GM18507 (cell line): Measurements from ENCODE around the gene P2RX2.

ENCODE experiments used
- DNase-seq: peaks from one replicate; pipeline ENCODE4 v3.0.0; 2011; ENCODE audit warnings: low read depth; ENCODE audit not compliant: insufficient read length; ENCODE audit errors: extremely low spot score
- FAIRE-seq: peaks from 2 replicates; lab custom pipeline; 2011; peaks lifted over from hg19 to GRCh38; lab: Jason Lieb, UNC

Gene P2RX2

DNA sequence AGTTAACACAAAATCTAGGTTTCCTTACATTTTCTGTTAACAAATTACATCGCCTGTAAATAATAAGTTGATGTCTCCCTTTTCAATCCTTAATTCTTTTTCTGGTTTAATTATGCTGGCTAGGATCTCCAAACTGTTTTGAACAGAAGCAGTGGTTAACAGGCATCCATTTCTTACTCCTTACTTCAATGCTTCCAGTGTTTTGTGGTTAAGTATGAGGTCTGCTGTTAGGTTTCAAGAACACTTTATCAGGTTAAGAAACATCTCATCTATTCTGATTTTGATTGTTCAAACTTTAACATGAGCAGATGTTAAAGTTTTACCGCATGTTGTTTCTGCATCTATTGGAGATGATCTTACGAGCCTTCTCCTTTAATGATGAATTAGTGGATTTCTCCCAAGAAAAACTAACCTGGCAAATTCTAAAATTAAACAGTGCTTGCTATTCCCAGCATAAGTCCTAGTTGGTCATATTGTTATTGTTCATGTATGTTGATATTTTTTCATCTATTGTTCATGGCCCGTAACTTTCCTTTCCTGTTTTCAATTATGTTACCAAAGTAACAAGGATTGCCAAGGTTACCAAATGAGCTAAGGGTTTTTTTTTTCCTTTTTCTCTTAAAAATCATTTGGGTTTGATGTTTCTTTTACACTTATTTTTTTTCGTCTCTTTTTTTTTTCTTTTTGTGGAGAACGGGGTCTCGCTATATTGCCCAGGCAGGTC, 35.2 kb downstream of the P2RX2 start:
- DNase-seq (no peak), FAIRE-seq (no peak)

DNA sequence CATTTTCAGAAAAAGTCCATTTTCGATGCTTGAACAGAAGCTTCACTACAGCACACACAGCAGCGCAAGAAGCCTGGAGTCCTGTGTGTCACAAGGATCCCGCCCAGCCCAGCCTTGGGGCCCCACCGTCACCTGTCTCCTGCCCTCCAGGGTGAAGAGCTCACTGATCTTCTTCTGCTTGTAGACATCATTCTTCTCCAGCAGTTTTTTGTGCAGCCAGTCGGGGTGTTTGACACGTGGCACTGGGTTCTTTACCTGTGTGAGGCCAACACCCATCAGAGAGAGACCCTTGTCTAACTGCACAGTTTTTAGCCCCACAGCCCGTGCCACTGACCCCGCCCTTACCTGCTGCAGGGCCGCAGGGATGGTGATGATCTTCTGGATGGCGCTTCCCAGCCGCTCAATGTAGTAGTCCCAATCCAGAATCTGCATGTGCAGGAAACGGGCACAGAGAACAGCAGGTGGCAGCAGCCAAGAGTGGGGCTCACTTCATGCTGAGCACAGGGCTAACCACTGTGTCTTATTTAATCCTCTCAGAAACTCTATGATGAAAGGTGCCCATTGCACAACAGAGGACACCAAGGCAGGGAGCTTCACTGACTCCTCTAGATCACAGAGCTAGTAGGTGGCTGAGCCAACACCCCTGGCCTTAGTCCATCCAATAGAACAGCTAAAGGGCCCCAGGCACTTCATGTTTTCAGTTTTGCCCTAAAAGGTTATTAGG, 38.6 kb downstream of the P2RX2 start:
- FAIRE-seq (no peak), DNase-seq (no peak)

DNA sequence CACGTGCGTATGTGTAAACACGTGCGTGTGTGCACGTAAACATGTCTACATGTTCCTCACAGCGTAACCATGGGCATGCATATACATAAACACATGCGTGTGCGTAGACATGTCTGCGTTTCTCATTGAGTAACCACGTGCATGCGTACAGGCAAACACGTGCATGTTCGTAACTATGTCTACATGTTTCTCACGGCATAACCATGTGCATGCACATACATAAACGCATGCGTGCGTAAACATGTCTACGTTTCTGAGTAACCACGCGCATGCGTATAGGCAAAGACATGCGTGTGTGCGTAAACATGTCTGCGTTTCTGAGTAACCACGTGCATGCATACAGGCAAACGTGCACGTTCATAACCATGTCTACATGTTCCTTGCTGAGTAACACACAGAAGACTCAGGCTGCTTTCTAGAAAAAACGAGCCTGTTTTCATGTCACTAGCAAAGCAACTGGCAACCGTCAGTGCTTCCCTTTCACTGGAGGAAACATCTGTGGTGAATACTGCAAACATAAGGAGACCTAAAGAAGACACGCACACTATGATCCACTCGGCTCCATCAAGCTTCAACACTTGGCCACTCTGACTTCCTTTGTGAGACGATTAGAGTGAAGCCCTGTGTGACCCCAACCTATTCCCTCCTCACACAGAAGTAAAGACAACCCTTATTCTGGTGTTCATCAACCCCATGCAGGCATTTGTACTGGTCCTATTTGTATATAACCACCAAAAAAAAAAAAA, 39.7 kb downstream of the P2RX2 start:
- FAIRE-seq, result no peak

DNA sequence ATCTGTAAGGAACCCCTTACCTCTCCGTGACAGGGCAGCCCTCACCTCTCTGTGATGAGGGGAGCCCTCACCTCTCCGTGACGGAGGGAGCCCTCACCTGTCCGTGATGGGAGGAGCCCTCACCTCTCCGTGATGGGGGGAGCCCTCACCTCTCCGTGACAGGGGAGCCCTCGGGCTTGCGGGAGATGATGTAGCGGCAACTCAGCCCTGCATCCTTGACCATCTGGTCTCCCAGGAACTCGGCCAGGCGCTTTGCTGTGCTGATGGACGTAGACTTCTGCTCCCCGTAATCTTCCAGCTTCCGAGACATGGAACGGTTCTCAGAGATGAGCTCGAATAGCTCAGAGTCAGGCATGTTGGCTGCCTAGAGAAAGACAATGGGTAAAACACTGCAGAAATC, 40.6 kb downstream of the P2RX2 start:
- no peak for DNase-seq
- no peak for FAIRE-seq

More for the DNA sequence above, 39.7 kb downstream of the P2RX2 start:
- no peak for DNase-seq

DNA sequence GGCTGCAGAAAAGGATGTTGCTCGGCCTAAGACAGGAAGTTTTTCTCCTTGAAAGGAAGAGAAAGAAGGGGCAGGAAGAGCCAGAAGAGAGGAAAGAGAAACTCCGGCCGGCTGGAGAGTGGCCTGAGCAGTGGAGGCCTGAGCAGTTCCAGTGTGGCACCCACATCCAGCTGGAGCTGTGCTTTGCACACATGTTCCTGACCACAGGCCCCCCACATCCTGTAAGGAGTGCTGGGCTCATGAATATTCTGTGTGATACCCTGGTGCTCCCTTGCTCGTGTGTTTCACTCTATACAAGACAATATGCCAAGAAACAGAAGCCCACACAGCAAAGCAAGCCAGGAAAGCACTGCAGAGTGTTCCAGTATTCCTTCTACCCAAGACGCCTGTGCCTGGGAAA, 41.5 kb downstream of the P2RX2 start:
- DNase-seq (no peak), FAIRE-seq (no peak)

DNA sequence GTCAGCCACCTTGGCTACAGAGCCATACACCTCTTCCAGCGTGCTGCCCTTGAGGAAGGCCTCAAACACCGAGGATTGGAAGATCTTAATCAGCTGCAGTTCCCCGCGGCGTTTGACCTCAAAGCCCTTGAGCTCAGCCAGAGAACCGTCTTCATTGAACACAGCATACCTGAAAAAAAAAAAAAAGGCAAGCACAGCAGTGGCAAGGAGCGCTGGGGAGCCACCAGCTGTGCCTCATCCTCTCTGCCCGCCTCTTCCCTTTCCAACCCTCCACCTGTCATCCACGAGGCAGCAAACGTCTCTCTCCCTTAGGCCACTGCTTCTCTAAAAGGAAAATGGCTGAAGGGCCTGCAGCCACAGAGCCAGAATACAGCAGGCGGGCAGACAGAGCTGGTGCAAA, 42.4 kb downstream of the P2RX2 start:
- no peak for FAIRE-seq

DNA sequence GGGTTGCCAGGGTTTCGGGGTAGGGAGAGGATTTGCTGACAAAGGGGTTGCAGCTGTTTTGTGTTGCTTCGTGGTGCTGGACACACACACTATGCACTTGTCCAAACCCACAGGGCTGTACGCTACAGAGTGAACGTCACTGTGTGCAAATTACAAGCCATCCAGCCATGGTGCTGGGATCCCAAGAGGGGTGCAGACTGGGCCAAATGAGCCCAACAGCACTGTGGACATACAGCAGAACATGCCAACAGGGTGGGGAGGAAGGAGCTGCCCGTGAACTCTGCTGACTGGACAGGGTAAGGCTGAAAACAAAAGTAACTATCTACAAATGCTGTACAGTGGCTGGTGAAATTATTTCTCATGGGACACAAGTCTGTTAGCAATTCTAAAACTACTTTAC, 43.4 kb downstream of the P2RX2 start:
- no peak for FAIRE-seq
- no peak for DNase-seq

More for the DNA sequence above, 42.4 kb downstream of the P2RX2 start:
- no peak for DNase-seq

DNA sequence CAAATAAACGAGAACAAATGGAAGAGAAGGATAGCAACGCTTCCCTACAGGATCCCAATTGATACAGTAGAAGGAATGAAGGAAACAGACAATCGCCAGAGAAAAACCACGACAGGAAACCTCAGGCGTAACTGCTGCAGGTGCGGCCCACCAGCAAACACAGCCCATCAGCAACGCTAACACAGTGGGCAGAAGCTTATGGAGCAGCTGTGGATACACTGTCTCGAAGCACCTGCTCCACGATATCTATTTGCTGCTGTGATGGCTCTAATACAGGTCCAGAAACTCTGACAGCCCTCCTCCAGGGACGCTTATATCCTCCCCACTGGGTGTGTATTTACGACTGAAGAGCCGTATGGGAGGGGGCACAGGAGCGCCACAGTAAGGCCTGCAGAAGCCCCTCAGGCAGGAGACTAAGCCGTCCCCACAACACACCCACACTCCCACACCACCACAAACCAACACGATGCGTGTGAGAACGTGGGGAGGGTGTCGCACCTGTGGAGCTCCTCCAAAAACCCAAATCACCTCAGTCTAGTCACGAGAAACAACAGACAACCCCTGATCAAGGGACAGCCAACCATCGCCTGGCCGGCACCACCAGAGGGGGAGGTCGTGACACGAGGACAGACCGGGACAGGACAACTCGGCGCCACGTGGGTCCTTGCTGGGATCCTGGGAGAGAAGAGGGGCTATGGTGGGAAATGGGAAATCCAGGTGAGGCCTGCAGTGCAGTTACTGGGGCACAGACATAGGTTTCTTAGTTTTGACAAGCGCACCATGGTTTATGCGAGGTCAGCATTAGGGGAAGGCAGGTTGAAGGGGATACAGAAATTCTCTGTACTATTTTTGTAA, 44.6 kb downstream of the P2RX2 start:
- DNase-seq (no peak), FAIRE-seq (no peak)

DNA sequence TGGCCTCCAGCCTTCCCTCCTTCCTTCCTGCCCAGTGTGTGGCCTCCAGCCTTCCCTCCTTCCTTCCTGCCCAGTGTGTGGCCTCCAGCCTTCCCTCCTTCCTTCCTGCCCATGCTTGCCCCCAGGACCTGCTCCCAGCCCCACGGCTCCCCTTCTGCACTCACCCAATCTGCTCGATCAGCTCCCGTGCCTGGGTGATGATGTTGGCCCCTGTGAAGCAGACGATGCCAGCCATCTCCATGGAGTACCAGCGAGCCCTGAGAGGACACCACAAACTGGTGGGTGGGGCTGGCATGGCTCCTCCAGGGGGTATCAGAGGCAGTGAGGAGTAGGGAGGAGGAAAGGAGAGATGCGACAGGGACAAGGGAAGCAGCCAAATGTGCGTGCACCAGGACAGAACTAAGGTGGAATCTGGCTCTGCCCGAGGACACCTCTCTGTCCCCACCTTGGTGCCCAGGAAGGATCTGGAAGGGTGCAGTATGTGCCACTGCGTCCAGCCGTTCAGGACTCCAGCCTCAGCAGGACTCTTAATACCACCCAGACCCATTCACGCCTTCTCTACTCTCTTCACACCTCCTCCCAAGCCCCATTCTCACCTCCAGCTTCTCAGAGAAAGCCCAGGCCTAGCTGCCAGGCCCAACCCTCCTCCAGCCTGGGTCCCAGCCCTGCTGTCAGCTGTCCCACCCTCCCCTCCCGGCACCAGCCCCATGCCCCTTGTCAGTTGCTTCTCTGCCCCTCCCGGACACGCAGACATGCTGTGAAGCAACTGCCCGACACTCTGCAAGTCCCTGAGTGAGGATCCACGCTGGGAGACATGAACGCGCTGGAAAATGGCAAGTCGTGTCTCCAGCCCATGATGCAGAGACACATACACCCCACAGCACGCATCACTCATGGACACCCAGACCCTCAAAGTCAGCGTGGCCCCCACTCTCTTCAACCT, 45.9 kb downstream of the P2RX2 start:
- FAIRE-seq, result no peak
- no peak for DNase-seq

DNA sequence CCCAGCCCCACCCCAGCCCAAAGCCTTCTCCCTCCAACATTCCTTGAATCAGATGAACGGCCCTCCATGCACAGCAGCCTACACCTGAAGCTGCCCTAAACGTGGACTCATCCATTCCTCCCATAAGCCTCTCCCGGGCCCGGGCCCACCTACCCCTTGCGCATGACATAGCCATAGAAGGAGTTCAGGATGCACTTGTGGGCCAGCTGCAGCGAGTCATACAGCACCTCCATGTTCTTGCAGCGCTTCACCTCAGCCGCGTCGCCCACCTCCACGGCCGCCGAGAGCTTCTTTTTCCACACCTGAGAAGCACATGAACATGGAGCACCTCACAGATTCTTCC, 46.5 kb downstream of the P2RX2 start:
- no peak for FAIRE-seq
- DNase-seq, result no peak

DNA sequence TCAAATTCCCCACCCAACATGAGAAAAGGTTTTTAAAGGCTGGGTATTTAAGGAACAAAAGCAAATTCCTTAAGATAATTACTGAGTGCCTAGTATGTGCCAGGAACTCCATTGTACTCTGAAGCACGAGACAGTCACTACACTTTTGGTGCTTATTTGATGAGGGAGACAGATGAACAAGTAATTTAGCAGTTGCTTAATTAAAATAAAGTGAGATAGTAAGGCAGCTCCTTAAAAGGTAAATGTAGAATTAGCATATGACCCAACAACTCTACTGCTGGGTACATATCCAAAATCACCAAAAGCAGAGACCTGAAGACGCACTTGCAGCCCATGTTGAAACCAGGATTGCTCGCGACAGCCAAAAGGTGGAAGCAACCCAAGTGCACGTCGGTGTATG, 47.2 kb downstream of the P2RX2 start:
- DNase-seq (no peak), FAIRE-seq (no peak)

DNA sequence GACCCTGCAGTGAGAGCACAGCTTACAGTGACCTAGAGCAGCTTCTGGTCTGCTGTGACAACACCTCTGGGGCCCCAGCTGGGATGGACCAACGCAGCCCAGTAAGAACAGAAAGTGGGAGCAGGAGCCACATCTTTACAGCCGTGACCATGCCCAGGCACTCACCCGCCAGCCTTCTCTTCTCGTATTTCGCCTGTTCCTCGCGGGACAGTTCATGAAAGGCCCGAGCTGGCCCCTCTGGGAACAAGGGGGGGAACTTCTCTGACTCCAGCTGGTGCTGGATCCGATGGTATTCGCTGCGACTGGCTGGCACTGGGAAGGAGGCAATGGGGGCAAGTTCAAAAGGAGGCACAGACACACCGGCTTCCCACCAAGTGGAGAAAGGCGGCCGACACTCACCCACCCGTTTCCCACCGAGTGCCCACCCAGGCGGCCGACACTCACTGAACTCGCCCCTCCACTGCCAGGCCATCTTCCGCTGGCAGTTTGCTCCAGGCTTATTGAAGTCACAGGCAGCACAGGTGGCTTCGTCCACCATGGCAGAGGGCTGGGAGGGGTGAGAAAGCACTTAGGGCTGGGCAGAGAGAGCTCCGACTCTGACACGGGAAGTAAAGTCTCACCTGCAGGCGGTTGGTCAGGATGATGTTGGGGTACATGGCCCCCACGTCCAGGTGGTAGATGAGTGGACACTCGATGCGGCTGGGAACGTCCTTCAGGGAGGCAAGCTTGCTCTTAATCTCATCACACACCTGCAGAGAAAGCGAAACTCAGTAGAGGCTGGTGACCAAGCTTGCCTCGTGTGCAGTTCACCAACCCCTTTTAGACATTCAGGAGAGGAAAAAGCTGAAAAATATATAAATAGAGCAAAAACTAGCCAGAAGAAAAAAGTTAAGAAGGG, 49.9 kb downstream of the P2RX2 start:
- FAIRE-seq (no peak), DNase-seq (no peak)

DNA sequence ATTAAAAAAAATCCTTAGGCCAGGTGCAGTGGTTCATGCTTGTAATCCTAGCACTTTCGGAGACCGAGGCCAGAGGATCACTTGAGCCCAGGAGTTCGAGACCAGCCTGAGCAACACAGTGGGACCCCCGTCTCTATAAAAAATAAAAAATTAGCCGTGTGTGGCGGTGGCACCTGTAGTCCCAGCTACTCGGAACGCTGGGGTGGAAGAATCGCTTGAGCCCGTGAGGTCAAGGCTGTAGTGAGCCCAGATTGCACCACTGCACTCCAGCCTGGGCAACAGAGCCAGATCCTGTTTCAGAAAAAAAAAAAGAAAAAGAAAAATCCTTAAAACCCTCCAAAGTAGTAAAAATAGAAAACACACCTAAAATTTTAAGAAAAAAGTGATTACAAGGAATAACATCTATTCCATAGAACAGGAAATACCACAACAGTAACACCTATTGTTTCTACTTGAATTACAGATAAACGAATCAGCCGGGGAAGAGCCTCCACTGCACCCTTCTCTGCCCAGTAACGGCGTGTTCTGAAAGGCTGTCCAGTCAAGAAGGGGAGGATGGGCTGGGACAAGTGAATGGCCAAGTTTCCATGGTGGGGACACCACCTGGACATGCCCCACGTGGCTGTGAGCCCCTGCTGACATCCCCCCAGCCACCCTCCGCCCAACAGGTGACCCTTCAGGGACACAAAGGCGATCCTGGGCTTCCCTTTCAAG, 50.7 kb downstream of the P2RX2 start:
- no peak for DNase-seq
- FAIRE-seq, result no peak
